IMR-90 (cell line): ENCODE results near the gene FICD. TPM values are rescaled to one million over a fixed set of nuclear protein-coding genes. Genes with fewer than 3 reads are reported as not detected.

Source experiments
- ATAC-seq: fragments of 200-7000 bp; cut with Tn5 transposase; 2 replicates; pipeline ENCODE4 v1.9.1; 2020; ENCODE audit warnings: low read depth, mild to moderate bottlenecking, moderate library complexity
- BruUV-seq: library from RNA; stranded (reverse); fragments of 400-500 nt; replicated peaks from 2 replicates; lab custom pipeline; 2021; lab: Mats Ljungman, UMichigan
- CTCF ChIA-PET: fragments of 300-600 bp; formaldehyde crosslinking; extraction: SDS; loops from one replicate; lab custom pipeline; 2021; ENCODE audit warnings: antibody characterized with exemption; lab: Yijun Ruan, JAX
- POLR2A ChIA-PET: fragments of 300-600 bp; sonication (Branson Sonifier 250); formaldehyde crosslinking; loops from one replicate; lab custom pipeline; 2022; ENCODE audit warnings: antibody characterized with exemption; ENCODE audit not compliant: unreplicated experiment; lab: Charles Lee
- DNase-seq: peaks from one replicate; pipeline ENCODE4 v3.0.0; 2013
- H2AFZ ChIP-seq: replicated peaks from 2 replicates; pipeline ENCODE3; 2013; ENCODE audit warnings: low read length, mild to moderate bottlenecking; ENCODE audit not compliant: poor library complexity
- H2AK5ac ChIP-seq: 2 replicates; pipeline ENCODE4 v1.6.1; 2013; ENCODE audit warnings: low read depth, low read length, inconsistent platforms
- H2AK9ac ChIP-seq: replicated peaks from 2 replicates; pipeline ENCODE3; 2013; ENCODE audit warnings: mild to moderate bottlenecking, low read depth, low read length, moderate library complexity; ENCODE audit not compliant: poor library complexity
- H2BK120ac ChIP-seq: 2 replicates; pipeline ENCODE4 v1.6.1; 2013; ENCODE audit warnings: low read depth, low read length, inconsistent platforms
- H2BK15ac ChIP-seq: 3 replicates; pipeline ENCODE4 v1.6.1; 2013; ENCODE audit warnings: low read depth, low read length, inconsistent platforms
- H2BK20ac ChIP-seq: 2 replicates; pipeline ENCODE4 v1.6.1; 2013; ENCODE audit warnings: low read depth, mild to moderate bottlenecking, inconsistent platforms, low read length, moderate library complexity
- H2BK5ac ChIP-seq: 2 replicates; pipeline ENCODE4 v1.6.1; 2013; ENCODE audit warnings: mild to moderate bottlenecking, low read depth, low read length, inconsistent platforms; ENCODE audit not compliant: poor library complexity, severe bottlenecking
- H3K14ac ChIP-seq: replicated peaks from 2 replicates; pipeline ENCODE4 v1.6.1; 2013; ENCODE audit warnings: low read depth, low read length, inconsistent platforms
- H3K18ac ChIP-seq: 2 replicates; pipeline ENCODE4 v1.6.1; 2013; ENCODE audit warnings: low read depth, low read length, control low read depth
- H3K23ac ChIP-seq: 2 replicates; pipeline ENCODE4 v1.6.1; 2013; ENCODE audit warnings: low read depth, low read length, inconsistent platforms
- H3K27ac ChIP-seq: 2 replicates; pipeline ENCODE4 v1.5.1; 2013; ENCODE audit warnings: mild to moderate bottlenecking, control low read depth, low read length; ENCODE audit not compliant: insufficient read depth
- H3K27me3 ChIP-seq: 2 replicates; pipeline ENCODE4 v1.6.1; 2013; ENCODE audit warnings: low read length; ENCODE audit not compliant: control insufficient read depth, insufficient read depth
- H3K36me3 ChIP-seq: 2 replicates; pipeline ENCODE4 v1.6.1; 2013; ENCODE audit warnings: low read length, mixed read lengths; ENCODE audit not compliant: control insufficient read depth, insufficient read depth
- H3K4ac ChIP-seq: 2 replicates; pipeline ENCODE4 v1.6.1; 2013; ENCODE audit warnings: low read depth, low read length, inconsistent platforms
- H3K4me1 ChIP-seq: 2 replicates; pipeline ENCODE4 v1.6.1; 2013; ENCODE audit warnings: low read length, mixed read lengths; ENCODE audit not compliant: control insufficient read depth, insufficient read depth
- H3K4me2 ChIP-seq: 2 replicates; pipeline ENCODE4 v1.6.1; 2013; ENCODE audit warnings: low read depth, mild to moderate bottlenecking, control low read depth, low read length, moderate library complexity
- H3K4me3 ChIP-seq: 2 replicates; pipeline ENCODE4 v1.5.1; 2013; ENCODE audit warnings: low read depth, mild to moderate bottlenecking, control low read depth, low read length, moderate library complexity; ENCODE audit not compliant: insufficient read depth
- H3K56ac ChIP-seq: 2 replicates; pipeline ENCODE4 v1.6.1; 2013; ENCODE audit warnings: low read length, inconsistent platforms; ENCODE audit not compliant: insufficient read depth; ENCODE audit errors: extremely low read depth
- H3K79me1 ChIP-seq, 2 experiments: 2 replicates each; pipeline ENCODE4 v1.6.1; 2013; ENCODE audit warnings: low read length in 2 of 2, inconsistent platforms in 1 of 2, low read depth in 1 of 2
- H3K9ac ChIP-seq: 2 replicates; pipeline ENCODE4 v1.6.1; 2013; ENCODE audit warnings: low read depth, low read length, control low read depth
- H3K9me1 ChIP-seq: 2 replicates; pipeline ENCODE4 v1.6.1; 2013; ENCODE audit warnings: low read length, inconsistent platforms; ENCODE audit not compliant: insufficient read depth
- H3K9me3 ChIP-seq: 2 replicates; pipeline ENCODE4 v1.6.1; 2013; ENCODE audit warnings: low read length; ENCODE audit not compliant: control insufficient read depth, insufficient read depth
- H4K20me1 ChIP-seq: 2 replicates; pipeline ENCODE4 v1.6.1; 2013; ENCODE audit warnings: low read length, inconsistent platforms; ENCODE audit not compliant: insufficient read depth
- H4K5ac ChIP-seq: 2 replicates; pipeline ENCODE4 v1.6.1; 2013; ENCODE audit warnings: mild to moderate bottlenecking, low read depth, low read length, control low read depth
- H4K8ac ChIP-seq, 2 experiments: 2 replicates each; pipeline ENCODE4 v1.6.1; 2013; ENCODE audit warnings: low read depth in 2 of 2, low read length in 2 of 2, control low read depth in 1 of 2, inconsistent platforms in 1 of 2
- H4K91ac ChIP-seq: 2 replicates; pipeline ENCODE4 v1.6.1; 2013; ENCODE audit warnings: low read depth, low read length, inconsistent platforms; ENCODE audit not compliant: insufficient read depth
- CEBPB ChIP-seq: IDR thresholded peaks from 2 replicates; pipeline ENCODE4 v1.6.1; 2012; ENCODE audit warnings: low read depth, low read length, improper control_type of control experiment
- CHD1 ChIP-seq: IDR thresholded peaks from 2 replicates; pipeline ENCODE4 v1.6.1; 2012; ENCODE audit warnings: low read depth, low read length, improper control_type of control experiment
- CTCF ChIP-seq: conservative IDR thresholded peaks from 2 replicates; pipeline ENCODE4 v1.5.1; 2012; ENCODE audit warnings: mild to moderate bottlenecking, low read depth, low read length, improper control_type of control experiment
- ELK1 ChIP-seq: fragments of 150-350 bp; IDR thresholded peaks from 2 replicates; pipeline ENCODE4 v1.6.1; 2016; ENCODE audit warnings: low read depth, mild to moderate bottlenecking, low read length, moderate library complexity, borderline replicate concordance
- FOS ChIP-seq: fragments of 150-350 bp; IDR thresholded peaks from 2 replicates; pipeline ENCODE4 v1.6.1; 2016; ENCODE audit warnings: low read depth, low read length
- MAZ ChIP-seq: IDR thresholded peaks from 2 replicates; pipeline ENCODE4 v1.6.1; 2012; ENCODE audit warnings: low read depth, mild to moderate bottlenecking, low read length, improper control_type of control experiment, moderate library complexity, borderline replicate concordance
- MXI1 ChIP-seq: IDR thresholded peaks from 2 replicates; pipeline ENCODE4 v1.6.1; 2012; ENCODE audit warnings: low read depth, mild to moderate bottlenecking, low read length, moderate library complexity, borderline replicate concordance
- NFE2L2 ChIP-seq: fragments of 150-350 bp; IDR thresholded peaks from 2 replicates; pipeline ENCODE4 v1.6.1; 2016; ENCODE audit warnings: low read depth, mild to moderate bottlenecking, low read length
- POLR2A ChIP-seq: IDR thresholded peaks from 2 replicates; pipeline ENCODE4 v1.6.1; 2012; ENCODE audit warnings: mild to moderate bottlenecking, low read depth, low read length
- RAD21 ChIP-seq: IDR thresholded peaks from 2 replicates; pipeline ENCODE4 v1.6.1; 2012; ENCODE audit warnings: low read length, improper control_type of control experiment
- RCOR1 ChIP-seq: IDR thresholded peaks from 2 replicates; pipeline ENCODE4 v1.6.1; 2012; ENCODE audit warnings: mild to moderate bottlenecking, low read length, improper control_type of control experiment; ENCODE audit not compliant: insufficient replicate concordance
- RFX5 ChIP-seq: IDR thresholded peaks from 2 replicates; pipeline ENCODE4 v1.8.0; 2012; ENCODE audit warnings: low read depth, mild to moderate bottlenecking, low read length, moderate library complexity
- SMC3 ChIP-seq: fragments of 150-350 bp; IDR thresholded peaks from 2 replicates; pipeline ENCODE4 v1.6.1; 2016; ENCODE audit warnings: low read depth, mild to moderate bottlenecking, antibody characterized with exemption, low read length, moderate library complexity
- USF2 ChIP-seq: fragments of 150-350 bp; IDR thresholded peaks from 2 replicates; pipeline ENCODE4 v1.6.1; 2017; ENCODE audit warnings: mild to moderate bottlenecking, antibody characterized with exemption, low read length, low read depth
- WGBS, 2 experiments: methylation state at CpG; one replicate each; pipeline versions ENCODE4 v1.1.5 to v1.1.7; 2013; ENCODE audit warnings: missing lambda C conversion rate in 2 of 2; ENCODE audit not compliant: insufficient read length in 1 of 2; ENCODE audit errors: extremely low coverage in 2 of 2; 5-methylcytosine and 5-hydroxymethylcytosine counted together
- dilution Hi-C: fragments of 300-500 bp; cut with HindIII; formaldehyde crosslinking; loops from one replicate; pipeline ENCODE4 v1.14.3; 2018; ENCODE audit warnings: low sequenced_read_pairs; ENCODE audit not compliant: unreplicated experiment
- in situ Hi-C: fragments of 300-500 bp; cut with MboI; formaldehyde crosslinking; loops from 3 replicates; pipeline ENCODE4 v1.14.3; 2019; ENCODE audit warnings: low sequenced_read_pairs, inconsistent platforms, mixed read lengths
- intact Hi-C: fragments of 100-400 bp; cut with micrococcal nuclease; formaldehyde crosslinking; loops from 2 replicates; pipeline ENCODE4 v1.10.0; 2022
- polyA plus RNA-seq, 3 experiments: library from polyadenylated mRNA; depleted of rRNA; stranded (reverse); fragments of >200 nt; gene quantifications; 2 replicates each; pipeline ENCODE4 v1.2.3, GENCODE V29; 2012; ENCODE audit warnings: low replicate concordance in 1 of 3
- total RNA-seq: library from RNA; depleted of rRNA; stranded (reverse); fragments of >200 nt; gene quantifications from 2 replicates; pipeline ENCODE4 v1.2.3, GENCODE V29; 2012

Gene FICD
- total and polyA plus RNA-seq, 2 of the 4 experiments (the other 2 are of a cell fraction) = 4.0 to 11.3 TPM

GRCh38 chr12:108531929-108532848, 17.1 kb downstream of the FICD start:
- CTCF ChIA-PET = interaction anchor here (0.7 to 1.3 kb wide), 2 partner anchors 9 to 17 kb away, joined by 3 to 4 read pairs; no protein-coding TSS in a partner anchor
- TF ChIP-seq RCOR1 (no peak), MAZ (no peak), MXI1 (no peak), SMC3 (no peak), CTCF (no peak), POLR2A (no peak), FOS (no peak), CEBPB (no peak), RFX5 (no peak), USF2 (no peak), ELK1 (no peak), CHD1 (no peak), RAD21 (no peak), NFE2L2 (no peak)

More at GRCh38 chr12:108531929-108532848, 17.1 kb downstream of the FICD start:
- peaks cover 3% of the 10 kb centered on the region; the same call in 1 of the 2 replicates for H4K20me1 ChIP-seq
- H3K18ac ChIP-seq = no peak overlapping the region
- H2AK5ac ChIP-seq = no peak overlapping the region
- no peaks in the 10 kb centered on the region for H3K27me3 ChIP-seq
- in situ Hi-C loops (no loop called here), intact Hi-C loops (no loop called here), dilution Hi-C loops (no loop called here)
- H3K9ac ChIP-seq = no peak overlapping the region
- no TSS peak for BruUV-seq
- WGBS, 2 experiments = 97% methylated on average over 5 of the region's 15 CpGs; no CpG with 5 or more reads in 1 of the 2 experiments
- POLR2A ChIA-PET = no interaction called here
- no peak overlapping the region for H2BK15ac ChIP-seq
- peaks cover 3% of the 10 kb centered on the region; the same call in 1 of the 2 replicates for H3K9me1 ChIP-seq
- DNase-seq = no peak
- no peak overlapping the region for H2BK120ac ChIP-seq
- no peaks in the 10 kb centered on the region for H3K9me3 ChIP-seq
- H3K14ac ChIP-seq = no peak overlapping the region
- no peak for ATAC-seq
- no peak overlapping the region for H4K91ac ChIP-seq
- H3K23ac ChIP-seq = no peak overlapping the region
- no peak overlapping the region for H3K4me2 ChIP-seq
- no peak overlapping the region for H3K4ac ChIP-seq
- no peak overlapping the region for H3K56ac ChIP-seq
- H2AFZ ChIP-seq = no peak overlapping the region
- no peak overlapping the region for H2BK5ac ChIP-seq
- H3K27ac ChIP-seq = no peak overlapping the region
- H2BK20ac ChIP-seq = no peak overlapping the region
- H3K4me3 ChIP-seq = no peak overlapping the region
- peaks cover 16 to 21% of the 10 kb centered on the region in 2 experiments for H3K79me1 ChIP-seq
- no peaks in the 10 kb centered on the region for H3K4me1 ChIP-seq
- no peak overlapping the region for H4K8ac ChIP-seq
- H2AK9ac ChIP-seq = no peak overlapping the region
- H3K36me3 ChIP-seq = peaks cover 46% of the 10 kb centered on the region
- H4K5ac ChIP-seq = no peak overlapping the region
